Neuronal stem cell (in vitro differentiated cells): Measurements from ENCODE around the gene RPL21. TPM values are rescaled to one million over a fixed set of nuclear protein-coding genes. Genes with fewer than 3 reads are reported as not detected.

Experiments
- DNase-seq: peaks from one replicate; pipeline ENCODE4 v3.0.0-alpha.2; 2013; ENCODE audit warnings: low spot score
- H2AFZ ChIP-seq: one replicate; pipeline ENCODE4 v1.6.1; 2013; ENCODE audit warnings: mild to moderate bottlenecking, low read length, inconsistent platforms
- H2AK5ac ChIP-seq: 2 replicates; pipeline ENCODE4 v1.6.1; 2013; ENCODE audit warnings: low read depth, mild to moderate bottlenecking, inconsistent platforms, low read length, moderate library complexity, mixed read lengths
- H2BK120ac ChIP-seq: 2 replicates; pipeline ENCODE4 v1.6.1; 2013; ENCODE audit warnings: low read depth, mild to moderate bottlenecking, inconsistent platforms, low read length, moderate library complexity, mixed read lengths
- H2BK12ac ChIP-seq: one replicate; pipeline ENCODE4 v1.6.1; 2013; ENCODE audit warnings: low read length, inconsistent platforms
- H2BK15ac ChIP-seq: 2 replicates; pipeline ENCODE4 v1.6.1; 2013; ENCODE audit warnings: mild to moderate bottlenecking, low read length, inconsistent platforms, mixed read lengths
- H2BK5ac ChIP-seq: one replicate; pipeline ENCODE4 v1.6.1; 2013; ENCODE audit warnings: inconsistent platforms, mild to moderate bottlenecking, low read length, moderate library complexity
- H3K14ac ChIP-seq: one replicate; pipeline ENCODE4 v1.6.1; 2013; ENCODE audit warnings: low read length, inconsistent platforms
- H3K18ac ChIP-seq: 2 replicates; pipeline ENCODE4 v1.6.1; 2013; ENCODE audit warnings: low read length, inconsistent platforms
- H3K23ac ChIP-seq: 2 replicates; pipeline ENCODE4 v1.6.1; 2013; ENCODE audit warnings: low read depth, mild to moderate bottlenecking, mixed read lengths, low read length, inconsistent platforms; ENCODE audit not compliant: poor library complexity
- H3K27ac ChIP-seq: replicated peaks from 3 replicates; pipeline ENCODE4 v1.5.1; 2013; ENCODE audit warnings: low read length, inconsistent platforms
- H3K27me3 ChIP-seq, 3 experiments: 2 replicates each; pipeline ENCODE4 v1.6.1; 2013; ENCODE audit warnings: low read length in 3 of 3, mild to moderate bottlenecking in 2 of 3, inconsistent platforms in 1 of 3, low read depth in 1 of 3, mixed read lengths in 1 of 3, moderate library complexity in 1 of 3; ENCODE audit not compliant: control insufficient read depth in 3 of 3, insufficient read depth in 3 of 3
- H3K36me3 ChIP-seq, 2 donors: replicated peaks in 1 of 2; 2 replicates each; pipeline ENCODE4 v1.6.1; 2013; ENCODE audit warnings: low read length in 2 of 2; ENCODE audit not compliant: control insufficient read depth in 2 of 2, insufficient read depth in 2 of 2
- H3K4ac ChIP-seq: 2 replicates; pipeline ENCODE4 v1.6.1; 2013; ENCODE audit warnings: inconsistent platforms, mild to moderate bottlenecking, low read length, moderate library complexity
- H3K4me1 ChIP-seq, 2 donors: 1 replicate in 1 of 2; 2 replicates in 1 of 2; pipeline ENCODE4 v1.6.1; 2013; ENCODE audit warnings: low read length in 2 of 2, low read depth in 1 of 2; ENCODE audit not compliant: control insufficient read depth in 2 of 2, insufficient read depth in 1 of 2
- H3K4me2 ChIP-seq: one replicate; pipeline ENCODE4 v1.6.1; 2013; ENCODE audit warnings: mild to moderate bottlenecking, low read length, inconsistent platforms; ENCODE audit not compliant: insufficient read depth, poor library complexity, severe bottlenecking
- H3K4me3 ChIP-seq, 2 donors: 2 replicates each; pipeline ENCODE4 v1.5.1; 2013; ENCODE audit warnings: low read length in 2 of 2, mild to moderate bottlenecking in 2 of 2, inconsistent platforms in 1 of 2, moderate library complexity in 1 of 2
- H3K79me1 ChIP-seq: one replicate; pipeline ENCODE4 v1.6.1; 2013; ENCODE audit warnings: low read depth, mild to moderate bottlenecking, inconsistent platforms, low read length, moderate library complexity
- H3K9ac ChIP-seq: one replicate; pipeline ENCODE4 v1.6.1; 2013; ENCODE audit warnings: mild to moderate bottlenecking, low read depth, low read length, inconsistent platforms; ENCODE audit not compliant: poor library complexity
- H3K9me3 ChIP-seq, 2 donors: replicated peaks in 1 of 2; 2 replicates each; pipeline versions ENCODE3 to v1.6.1; 2013; ENCODE audit warnings: low read length in 2 of 2, mild to moderate bottlenecking in 2 of 2, inconsistent platforms in 1 of 2, low read depth in 1 of 2, mixed read lengths in 1 of 2, moderate library complexity in 1 of 2; ENCODE audit not compliant: control insufficient read depth in 2 of 2, insufficient read depth in 1 of 2
- H4K8ac ChIP-seq: one replicate; pipeline ENCODE4 v1.6.1; 2013; ENCODE audit warnings: low read depth, mild to moderate bottlenecking, inconsistent platforms, low read length, moderate library complexity
- H4K91ac ChIP-seq: one replicate; pipeline ENCODE4 v1.6.1; 2013; ENCODE audit warnings: low read length, low read depth, mild to moderate bottlenecking, inconsistent platforms; ENCODE audit not compliant: poor library complexity
- WGBS, 2 donors: extraction: QIAGEN DNeasy Blood & Tissue Kit; methylation state at CpG; one replicate each; pipeline ENCODE4 v1.1.7; 2013; ENCODE audit warnings: missing lambda C conversion rate in 2 of 2, mixed read lengths in 1 of 2; ENCODE audit not compliant: insufficient read length in 2 of 2, insufficient replicate concordance in 1 of 2; ENCODE audit errors: extremely low coverage in 2 of 2; 5-methylcytosine and 5-hydroxymethylcytosine counted together
- small RNA-seq: library from polyadenylated mRNA; stranded (forward); fragments of <200 nt; extraction: miRNeasy Mini kit (QIAGEN cat#:217004); gene quantifications from one replicate; pipeline ENCODE3, GENCODE V24; 2013; ENCODE audit not compliant: insufficient read depth

The RPL21 gene

GRCh38 chr13:27304099-27304498, 52.7 kb downstream of the RPL21 start:
- Histone ChIP-seq H4K8ac (no peak overlapping the region), H3K4me2 (no peak overlapping the region), H3K9me3 (no peaks in the 10 kb centered on the region), H3K27me3 (peaks cover 0 to 11% (median 0%) of the 10 kb centered on the region in 3 experiments), H3K79me1 (no peaks in the 10 kb centered on the region), H2BK15ac (no peak overlapping the region), H3K18ac (no peak overlapping the region), H2BK12ac (no peak overlapping the region), H3K4ac (no peak overlapping the region), H2AFZ (no peak overlapping the region), H3K9ac (no peak overlapping the region), H3K23ac (no peak overlapping the region), H3K4me3 (no peak overlapping the region), H2AK5ac (no peak overlapping the region), H3K27ac (no peak overlapping the region), H4K91ac (no peak overlapping the region), H2BK5ac (no peak overlapping the region), H3K36me3 (no peaks in the 10 kb centered on the region), H2BK120ac (no peak overlapping the region), H3K14ac (no peak overlapping the region), H3K4me1 (peaks cover 0 to 2% of the 10 kb centered on the region in 2 donors)
- no CpG with 5 or more reads among the region's 4 CpGs for WGBS, 2 donors
- no peak for DNase-seq

- whole genome bisulfite sequencing, 2 donors = no CpG with 5 or more reads among the region's 2 CpGs
- no peak overlapping the region for H2BK5ac ChIP-seq
- H3K4me3 ChIP-seq = no peak overlapping the region
- H3K27ac ChIP-seq = no peak overlapping the region
- H3K14ac ChIP-seq = no peak overlapping the region
- H3K4me2 ChIP-seq = no peak overlapping the region
- H4K91ac ChIP-seq = no peak overlapping the region
- H3K36me3 ChIP-seq = no peaks in the 10 kb centered on the region
- H2BK12ac ChIP-seq = no peak overlapping the region
- no peak overlapping the region for H3K4ac ChIP-seq
- no peak overlapping the region for H3K23ac ChIP-seq
- H2AK5ac ChIP-seq = no peak overlapping the region
- H2AFZ ChIP-seq = no peak overlapping the region
- no peaks in the 10 kb centered on the region for H3K79me1 ChIP-seq
- no peak overlapping the region for H4K8ac ChIP-seq
- H3K18ac ChIP-seq = no peak overlapping the region
- no peak overlapping the region for H2BK120ac ChIP-seq
- H3K9me3 ChIP-seq = no peaks in the 10 kb centered on the region
- H3K27me3 ChIP-seq = peaks cover 0 to 12% (median 0%) of the 10 kb centered on the region in 3 experiments
- no peak overlapping the region for H3K9ac ChIP-seq
- DNase-seq = no peak
- H2BK15ac ChIP-seq = no peak overlapping the region
- H3K4me1 ChIP-seq = peaks cover 0 to 2% of the 10 kb centered on the region in 2 donors
Observed at GRCh38 chr13:27304611-27305010, 53.3 kb downstream of the RPL21 start.

Small RNA genes within 50 kb of the gene (small RNA-seq; reads per million reads assigned to genes)
- not detected for gene SNORA27
- not detected for gene SNORD102
